Epithelial cell of esophagus (primary cell): ENCODE results near the gene JDP2.

ENCODE experiments used
- DNase-seq: peaks from one replicate; pipeline ENCODE4 v3.0.0; 2010; ENCODE audit warnings: low read depth
- H3K4me3 ChIP-seq: 2 replicates; pipeline ENCODE4 v1.5.1; 2011; ENCODE audit warnings: mild to moderate bottlenecking, low read length, control low read depth
- TF ChIP-seq, protein P1 (sequence below): IDR thresholded peaks from 2 replicates; pipeline ENCODE4 v1.5.1; 2011; ENCODE audit warnings: low read depth, mild to moderate bottlenecking, low read length, control low read depth, inconsistent platforms; ENCODE audit not compliant: insufficient read depth; ENCODE audit errors: missing control alignments

The JDP2 gene

GRCh38 chr14:75441728-75442127 lies 13.9 kb downstream of the JDP2 start:
- no peak overlapping the region for H3K4me3 ChIP-seq
- no peak for DNase-seq
- TF ChIP-seq, protein P1, sequence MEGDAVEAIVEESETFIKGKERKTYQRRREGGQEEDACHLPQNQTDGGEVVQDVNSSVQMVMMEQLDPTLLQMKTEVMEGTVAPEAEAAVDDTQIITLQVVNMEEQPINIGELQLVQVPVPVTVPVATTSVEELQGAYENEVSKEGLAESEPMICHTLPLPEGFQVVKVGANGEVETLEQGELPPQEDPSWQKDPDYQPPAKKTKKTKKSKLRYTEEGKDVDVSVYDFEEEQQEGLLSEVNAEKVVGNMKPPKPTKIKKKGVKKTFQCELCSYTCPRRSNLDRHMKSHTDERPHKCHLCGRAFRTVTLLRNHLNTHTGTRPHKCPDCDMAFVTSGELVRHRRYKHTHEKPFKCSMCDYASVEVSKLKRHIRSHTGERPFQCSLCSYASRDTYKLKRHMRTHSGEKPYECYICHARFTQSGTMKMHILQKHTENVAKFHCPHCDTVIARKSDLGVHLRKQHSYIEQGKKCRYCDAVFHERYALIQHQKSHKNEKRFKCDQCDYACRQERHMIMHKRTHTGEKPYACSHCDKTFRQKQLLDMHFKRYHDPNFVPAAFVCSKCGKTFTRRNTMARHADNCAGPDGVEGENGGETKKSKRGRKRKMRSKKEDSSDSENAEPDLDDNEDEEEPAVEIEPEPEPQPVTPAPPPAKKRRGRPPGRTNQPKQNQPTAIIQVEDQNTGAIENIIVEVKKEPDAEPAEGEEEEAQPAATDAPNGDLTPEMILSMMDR = no peak

DNA sequence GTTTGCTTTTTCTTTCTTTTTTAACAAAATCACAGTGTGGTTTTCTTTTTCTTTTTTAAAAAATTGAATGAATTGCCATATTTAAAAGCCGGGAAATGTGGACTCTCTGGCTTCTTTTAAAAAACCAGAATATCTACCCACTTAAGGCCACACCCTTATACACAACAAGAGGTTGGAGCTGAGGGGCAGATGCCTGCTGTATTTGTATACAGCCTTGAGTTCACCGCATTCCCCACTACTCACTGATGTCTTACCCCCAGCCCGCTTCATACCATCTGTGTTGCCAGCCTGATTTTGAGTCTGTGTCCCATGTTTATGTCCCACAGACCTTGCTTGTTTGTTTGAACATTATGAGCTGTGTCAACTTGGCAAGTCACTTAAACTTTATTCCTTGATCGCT lies 14.3 kb downstream of the JDP2 start:
- TF ChIP-seq, protein P1 = no peak
- H3K4me3 ChIP-seq = no peak overlapping the region
- no peak for DNase-seq

DNA sequence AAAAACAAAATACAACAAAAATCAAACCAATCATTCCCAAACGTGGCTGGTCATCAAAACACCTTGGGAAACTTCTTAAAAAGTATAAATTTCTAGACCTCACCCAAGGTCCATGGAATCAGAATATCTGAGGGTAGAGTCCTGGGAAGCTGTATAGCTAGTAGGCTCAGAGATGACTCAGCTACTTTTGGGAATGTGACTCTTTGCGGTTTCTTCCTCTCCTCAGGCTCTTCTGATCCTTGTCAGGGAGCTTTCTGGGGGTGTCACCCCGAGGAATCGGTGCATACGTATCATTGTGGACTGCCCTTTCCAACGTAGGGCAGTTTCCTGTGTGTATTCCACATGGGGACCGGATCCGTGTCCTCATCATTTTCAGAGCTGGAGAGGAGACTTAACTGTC lies 14.8 kb downstream of the JDP2 start:
- DNase-seq = peak; percentile 24
- H3K4me3 ChIP-seq = no peak overlapping the region
- TF ChIP-seq, protein P1 = no peak

GRCh38 chr14:75443203-75443969 lies 15.6 kb downstream of the JDP2 start:
- TF ChIP-seq, protein P1 = no peak
- no peak for DNase-seq
- H3K4me3 ChIP-seq = no peak overlapping the region

- TF ChIP-seq, protein P1 = no peak
- DNase-seq = no peak
- H3K4me3 ChIP-seq = no peak overlapping the region
These were observed 17.4 kb downstream of the JDP2 start for GRCh38 chr14:75445236-75445635.

DNA sequence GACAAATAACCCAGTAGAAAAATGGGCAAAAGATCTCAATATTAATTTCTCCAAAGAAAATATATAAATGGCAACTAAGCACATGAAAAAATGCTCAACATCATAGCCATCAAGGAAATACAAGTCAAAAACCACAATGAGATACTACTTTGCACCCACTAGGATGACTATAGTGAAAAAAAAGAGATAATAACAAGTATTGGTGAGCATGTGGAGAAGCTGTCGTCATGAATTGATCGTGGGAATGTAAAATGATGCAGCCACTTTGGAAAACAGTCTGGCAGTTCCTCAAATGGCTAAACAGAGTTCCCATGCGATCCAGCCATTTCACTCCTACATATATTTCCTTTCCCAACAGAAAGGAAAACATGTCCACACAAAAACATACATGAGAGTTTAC lies 18.1 kb downstream of the JDP2 start:
- TF ChIP-seq, protein P1 = no peak
- no peak for DNase-seq

GRCh38 chr14:75446447-75446846 lies 18.6 kb downstream of the JDP2 start:
- no peak overlapping the region for H3K4me3 ChIP-seq
- TF ChIP-seq, protein P1 = no peak
- no peak for DNase-seq

More for the DNA sequence above, 18.1 kb downstream of the JDP2 start:
- no peak overlapping the region for H3K4me3 ChIP-seq
